ENCODE results near the gene TENM4. TPM values are rescaled to one million over a fixed set of nuclear protein-coding genes. Genes with fewer than 3 reads are reported as not detected.

The TENM4 gene
- total RNA-seq, 4 donors from 2014 or later: 7.7 to 39.3 (median 16.1) TPM

DNA sequence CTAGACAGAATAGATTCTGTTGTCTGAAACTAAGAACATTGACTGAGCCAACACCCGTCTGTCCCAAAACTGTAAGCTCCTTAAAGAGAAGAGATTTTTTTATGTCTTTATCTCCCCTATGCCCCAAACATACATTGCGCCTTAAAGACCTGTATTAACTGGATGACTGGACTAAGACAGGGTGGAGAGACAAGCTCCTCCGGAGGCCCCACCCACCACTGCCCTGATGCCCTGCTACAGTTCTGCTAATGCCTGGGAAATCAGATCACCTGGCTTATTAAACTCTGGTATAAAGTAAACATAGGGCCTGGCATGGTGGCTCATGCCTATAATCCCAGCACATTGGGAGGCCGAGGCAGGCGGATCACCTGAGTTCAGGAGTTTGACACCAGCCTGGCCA, 203.7 kb downstream of the TENM4 start:
- Histone ChIP-seq H3K27ac (peak overlapping the region; percentile 6 to 80 (median 18)), H3K36me3 (no peaks in the 10 kb centered on the region), H3K4me1 (peaks cover 10 to 59% (median 32%) of the 10 kb centered on the region in 3 donors), H3K9me3 (no peaks in the 10 kb centered on the region), H3K27me3 (no peaks in the 10 kb centered on the region), H3K4me3 (no peak overlapping the region)
- DNase-seq: no peak
- WGBS, 2 donors: 46 to 52% methylated on average over 3 to 5 of the region's 5 CpGs
- no peak for TF ChIP-seq POLR2A (IDR thresholded peaks at IDR 0.05)
- TF ChIP-seq, protein P1, sequence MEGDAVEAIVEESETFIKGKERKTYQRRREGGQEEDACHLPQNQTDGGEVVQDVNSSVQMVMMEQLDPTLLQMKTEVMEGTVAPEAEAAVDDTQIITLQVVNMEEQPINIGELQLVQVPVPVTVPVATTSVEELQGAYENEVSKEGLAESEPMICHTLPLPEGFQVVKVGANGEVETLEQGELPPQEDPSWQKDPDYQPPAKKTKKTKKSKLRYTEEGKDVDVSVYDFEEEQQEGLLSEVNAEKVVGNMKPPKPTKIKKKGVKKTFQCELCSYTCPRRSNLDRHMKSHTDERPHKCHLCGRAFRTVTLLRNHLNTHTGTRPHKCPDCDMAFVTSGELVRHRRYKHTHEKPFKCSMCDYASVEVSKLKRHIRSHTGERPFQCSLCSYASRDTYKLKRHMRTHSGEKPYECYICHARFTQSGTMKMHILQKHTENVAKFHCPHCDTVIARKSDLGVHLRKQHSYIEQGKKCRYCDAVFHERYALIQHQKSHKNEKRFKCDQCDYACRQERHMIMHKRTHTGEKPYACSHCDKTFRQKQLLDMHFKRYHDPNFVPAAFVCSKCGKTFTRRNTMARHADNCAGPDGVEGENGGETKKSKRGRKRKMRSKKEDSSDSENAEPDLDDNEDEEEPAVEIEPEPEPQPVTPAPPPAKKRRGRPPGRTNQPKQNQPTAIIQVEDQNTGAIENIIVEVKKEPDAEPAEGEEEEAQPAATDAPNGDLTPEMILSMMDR (IDR thresholded peaks at IDR 0.05): no peak
- intact Hi-C loops (cut with DNase I): no loop called here

DNA sequence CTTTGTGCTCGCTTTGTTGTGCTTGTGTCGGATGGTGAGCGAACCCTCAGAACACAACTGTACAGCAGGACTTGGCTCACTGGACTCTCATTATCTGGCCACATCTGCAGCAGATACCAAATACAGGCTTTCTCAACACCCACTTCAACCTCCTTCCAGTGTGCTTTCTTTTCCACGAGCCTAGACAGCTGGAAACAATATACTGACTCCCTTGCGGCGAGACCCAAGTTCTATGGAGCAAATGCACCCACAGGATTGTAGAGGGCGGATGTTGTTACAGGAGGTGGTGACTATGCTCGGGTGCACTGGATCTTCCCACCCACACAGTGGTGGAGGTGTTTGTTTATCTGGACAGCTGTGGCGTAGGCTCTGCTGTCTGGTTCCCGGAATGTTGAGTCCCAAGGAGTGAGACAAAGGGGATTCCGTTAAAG, 204.3 kb downstream of the TENM4 start:
- 60 to 62% methylated on average over 6 to 10 of the region's 11 CpGs for WGBS, 2 donors
- Histone ChIP-seq H3K4me3 (no peak overlapping the region), H3K4me1 (peaks cover 10 to 64% (median 35%) of the 10 kb centered on the region in 3 donors), H3K9me3 (no peaks in the 10 kb centered on the region), H3K36me3 (no peaks in the 10 kb centered on the region), H3K27ac (peak overlapping the region in 3 of 4 donors; percentile 6 to 80 (median 17)), H3K27me3 (no peaks in the 10 kb centered on the region)
- TF ChIP-seq, protein P1 (IDR thresholded peaks at IDR 0.05): no peak
- no peak for TF ChIP-seq POLR2A (IDR thresholded peaks at IDR 0.05)
- intact Hi-C loops (cut with DNase I): no loop called here
- DNase-seq: no peak

DNA sequence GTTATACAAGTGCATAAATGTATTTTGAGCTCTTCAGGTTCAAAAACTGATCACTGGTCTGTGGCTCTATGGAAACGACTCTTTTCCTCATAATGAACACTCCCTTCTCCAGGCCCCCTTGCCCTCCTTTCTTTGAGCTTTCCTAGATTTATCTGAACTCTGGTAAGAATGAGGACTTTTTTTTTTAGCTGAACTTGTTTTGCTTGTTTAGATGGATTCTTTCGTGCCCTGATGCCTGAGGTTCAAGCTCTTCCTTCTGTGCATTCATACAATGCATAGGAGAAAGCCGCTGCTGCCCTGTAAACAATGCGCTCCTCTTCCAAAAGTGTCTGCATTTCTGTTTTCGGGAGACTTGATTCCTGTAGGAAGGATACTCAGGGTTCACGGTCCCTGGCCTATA, 205.1 kb downstream of the TENM4 start:
- no peaks in the 10 kb centered on the region for H3K36me3 ChIP-seq
- H3K27ac ChIP-seq: no peak overlapping the region
- intact Hi-C loops (cut with DNase I): no loop called here
- H3K4me1 ChIP-seq: peaks cover 10 to 69% (median 35%) of the 10 kb centered on the region in 3 donors
- no peaks in the 10 kb centered on the region for H3K9me3 ChIP-seq
- no peak for DNase-seq
- H3K27me3 ChIP-seq: no peaks in the 10 kb centered on the region
- no peak for TF ChIP-seq POLR2A (IDR thresholded peaks at IDR 0.05)
- TF ChIP-seq, protein P1 (IDR thresholded peaks at IDR 0.05): no peak
- WGBS, 2 donors: 85 to 89% methylated on average over 6 of the region's 6 CpGs
- no peak overlapping the region for H3K4me3 ChIP-seq

DNA sequence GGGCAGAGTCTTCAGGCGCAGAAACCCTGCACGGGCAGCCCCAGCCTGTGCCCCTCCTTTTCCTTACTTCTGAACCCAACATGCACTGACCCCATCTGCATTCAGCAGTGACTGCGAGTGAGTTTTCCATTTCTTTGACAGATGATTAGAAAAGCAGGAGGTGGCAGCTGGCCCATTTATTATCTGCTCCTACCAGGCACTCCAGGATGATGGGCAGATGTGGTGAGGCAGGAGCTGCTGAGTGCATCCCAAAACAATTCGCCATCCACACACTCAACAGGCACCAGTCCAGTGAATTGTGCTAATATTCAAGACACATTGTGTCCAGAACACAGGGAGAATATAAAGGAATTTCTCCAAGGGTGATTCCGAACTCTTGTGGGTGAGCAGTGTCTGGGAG, 208.5 kb downstream of the TENM4 start:
- TF ChIP-seq, protein P1 (IDR thresholded peaks at IDR 0.05): no peak
- no peak for TF ChIP-seq POLR2A (IDR thresholded peaks at IDR 0.05)

DNA sequence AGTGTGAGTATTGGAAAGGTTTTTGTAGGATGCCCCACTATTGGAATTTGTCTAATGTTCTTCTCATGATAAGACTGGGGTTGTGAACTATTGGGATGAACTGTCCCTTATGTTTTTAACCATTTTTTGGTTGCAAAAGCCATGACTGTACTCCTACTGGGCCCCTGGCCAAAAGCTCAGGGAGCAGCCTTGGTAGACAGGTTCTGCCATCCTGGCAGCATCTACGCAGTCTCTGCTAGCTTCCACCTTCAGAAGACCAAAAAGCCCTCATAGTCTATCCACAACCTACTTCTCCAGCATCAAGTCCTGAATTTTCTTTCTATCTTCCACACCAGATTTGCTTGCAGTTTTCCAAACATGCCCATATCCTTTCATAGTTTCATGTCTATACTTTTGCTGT, 211.8 kb downstream of the TENM4 start:
- TF ChIP-seq, protein P1 (IDR thresholded peaks at IDR 0.05): no peak
- TF ChIP-seq POLR2A (IDR thresholded peaks at IDR 0.05): no peak
- DNase-seq: no peak
- intact Hi-C loops (cut with DNase I): no loop called here

More for the DNA sequence above, 208.5 kb downstream of the TENM4 start:
- H3K27ac ChIP-seq: no peak overlapping the region
- no peaks in the 10 kb centered on the region for H3K9me3 ChIP-seq
- no peak for DNase-seq
- WGBS, 2 donors: 24 to 35% methylated on average over 2 to 5 of the region's 5 CpGs
- peaks cover 10 to 74% (median 35%) of the 10 kb centered on the region in 3 donors for H3K4me1 ChIP-seq
- no peaks in the 10 kb centered on the region for H3K36me3 ChIP-seq
- no peak overlapping the region for H3K4me3 ChIP-seq
- H3K27me3 ChIP-seq: no peaks in the 10 kb centered on the region
- intact Hi-C loops (cut with DNase I): no loop called here

More for the DNA sequence above, 211.8 kb downstream of the TENM4 start:
- H3K36me3 ChIP-seq: no peaks in the 10 kb centered on the region
- no peak overlapping the region for H3K27ac ChIP-seq
- WGBS, 2 donors: 44 to 78% methylated on average over 1 of the region's 1 CpG
- H3K9me3 ChIP-seq: no peaks in the 10 kb centered on the region
- no peak overlapping the region for H3K4me3 ChIP-seq
- peaks cover 4 to 48% (median 22%) of the 10 kb centered on the region in 3 donors for H3K4me1 ChIP-seq
- H3K27me3 ChIP-seq: no peaks in the 10 kb centered on the region
